ENCODE data around the gene AP3M1.
"Not testable (repeated sequence)": the region's sequence is repeated elsewhere in the genome, so short reads cannot be mapped to it uniquely, and the experiment has no call there.

Gene AP3M1

GRCh38 chr10:74164716-74165529 lies 14.3 kb upstream of the AP3M1 start:
- no peak for DNase-seq (ENCODE audit: low read depth, low spot score)
- H3K27ac ChIP-seq: no peak overlapping the region

GRCh38 chr10:74163319-74164068 lies 12.9 kb upstream of the AP3M1 start:
- DNase-seq (ENCODE audit: low read depth, low spot score): no peak
- H3K27ac ChIP-seq: no peak overlapping the region

GRCh38 chr10:74160013-74160412 lies 9.4 kb upstream of the AP3M1 start:
- no peak overlapping the region for H3K27ac ChIP-seq
- DNase-seq (ENCODE audit: low read depth, low spot score): no peak

GRCh38 chr10:74156919-74157289 lies 6.3 kb upstream of the AP3M1 start:
- no peak for DNase-seq (ENCODE audit: low read depth, low spot score)
- H3K27ac ChIP-seq: no peak overlapping the region

GRCh38 chr10:74153676-74154075 lies 3.0 kb upstream of the AP3M1 start:
- no peak overlapping the region for H3K27ac ChIP-seq

GRCh38 chr10:74153123-74153522 lies 2.5 kb upstream of the AP3M1 start:
- no peak for DNase-seq (ENCODE audit: low read depth, low spot score)

More at GRCh38 chr10:74153676-74154075, 3.0 kb upstream of the AP3M1 start:
- DNase-seq (ENCODE audit: low read depth, low spot score): no peak

GRCh38 chr10:74151879-74152722 lies 1.5 kb upstream of the AP3M1 start:
- DNase-seq (ENCODE audit: low read depth, low spot score): no peak
- H3K27ac ChIP-seq: peak overlapping the region; percentile 90

More at GRCh38 chr10:74153123-74153522, 2.5 kb upstream of the AP3M1 start:
- H3K27ac ChIP-seq: no peak overlapping the region

GRCh38 chr10:74150990-74151878 lies 606 bp upstream of the AP3M1 start, which contains the start of gene ADK:
TSS of gene ADK (plus strand) at chr10:74151221. CDS start at chr10:74151279, 58 bp downstream.
- H3K27ac ChIP-seq: peak within 1 kb of the TSS; percentile 90
- peak; percentile 80 for DNase-seq (ENCODE audit: low read depth, low spot score)

GRCh38 chr10:74146980-74147379 lies 3.6 kb downstream of the AP3M1 start:
- not testable (repeated sequence) for DNase-seq (ENCODE audit: low read depth, low spot score); H3K27ac ChIP-seq

- no peak for DNase-seq (ENCODE audit: low read depth, low spot score)
- H3K27ac ChIP-seq: no peak overlapping the region
Observed at GRCh38 chr10:74145133-74145532, 5.5 kb downstream of the AP3M1 start.

- H3K27ac ChIP-seq: no peak overlapping the region
- no peak for DNase-seq (ENCODE audit: low read depth, low spot score)
Observed at GRCh38 chr10:74140553-74140952, 10.1 kb downstream of the AP3M1 start.

- no peak for DNase-seq (ENCODE audit: low read depth, low spot score)
- no peak overlapping the region for H3K27ac ChIP-seq
Observed at GRCh38 chr10:74139981-74140380, 10.6 kb downstream of the AP3M1 start.

- not testable (repeated sequence) for H3K27ac ChIP-seq; DNase-seq (ENCODE audit: low read depth, low spot score)
Observed at GRCh38 chr10:74138596-74138995, 12.0 kb downstream of the AP3M1 start.

GRCh38 chr10:74137992-74138391 lies 12.6 kb downstream of the AP3M1 start:
- no peak overlapping the region for H3K27ac ChIP-seq

GRCh38 chr10:74135452-74135851 lies 15.2 kb downstream of the AP3M1 start:
- no peak for DNase-seq (ENCODE audit: low read depth, low spot score)
- no peak overlapping the region for H3K27ac ChIP-seq

More at GRCh38 chr10:74137992-74138391, 12.6 kb downstream of the AP3M1 start:
- DNase-seq (ENCODE audit: low read depth, low spot score): no peak

- DNase-seq (ENCODE audit: low read depth, low spot score): no peak
- no peak overlapping the region for H3K27ac ChIP-seq
Observed at GRCh38 chr10:74133923-74134820, 16.5 kb downstream of the AP3M1 start.

- DNase-seq (ENCODE audit: low read depth, low spot score): no peak
- no peak overlapping the region for H3K27ac ChIP-seq
Observed at GRCh38 chr10:74123081-74123480, 27.5 kb downstream of the AP3M1 start.

- DNase-seq (ENCODE audit: low read depth, low spot score): no peak
- H3K27ac ChIP-seq: no peak overlapping the region
Observed at GRCh38 chr10:74122060-74122459, 28.6 kb downstream of the AP3M1 start.

Measured in epithelial cell of prostate (primary cell).